ENCODE data around the gene PRRX2.
A peak's percentile ranks its signal among the peaks of the same experiment; 100 is the strongest.
"Not testable (repeated sequence)": the region's sequence is repeated elsewhere in the genome, so short reads cannot be mapped to it uniquely, and the experiment has no call there.

PRRX2 gene

GRCh38 chr9:129636343-129636742 is 29.1 kb upstream of the PRRX2 start:
- DNase-seq (ENCODE audit: low read depth in 2 of 2, low spot score in 1 of 2): not testable (repeated sequence)

DNA sequence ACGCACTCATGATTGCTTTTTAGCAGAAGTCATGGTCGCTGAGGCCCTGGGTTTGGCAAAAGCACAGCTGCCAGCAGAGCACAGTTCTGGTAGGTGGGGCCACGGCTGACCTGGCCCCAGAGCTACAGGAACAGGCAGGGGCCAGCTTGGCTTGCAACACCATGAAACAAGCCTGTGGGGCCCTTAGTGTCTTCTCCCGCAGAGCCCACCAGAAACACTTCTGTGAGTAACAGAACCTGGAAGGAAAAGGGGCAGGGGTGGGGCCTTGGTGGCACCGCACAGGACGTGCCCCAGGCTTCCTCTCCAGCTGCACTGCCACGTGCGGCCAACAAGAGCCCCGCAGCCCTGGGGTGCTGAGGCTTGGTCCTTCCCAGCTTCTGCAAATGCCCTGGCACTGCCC is 28.3 kb upstream of the PRRX2 start:
- DNase-seq (ENCODE audit: low read depth in 2 of 2, low spot score in 1 of 2): no peak

- DNase-seq (ENCODE audit: low read depth in 2 of 2, low spot score in 1 of 2): no peak
Observed at GRCh38 chr9:129637673-129638439, 27.6 kb upstream of the PRRX2 start.

- DNase-seq (ENCODE audit: low read depth in 2 of 2, low spot score in 1 of 2): no peak
Observed at GRCh38 chr9:129639034-129639630, 26.3 kb upstream of the PRRX2 start.

DNA sequence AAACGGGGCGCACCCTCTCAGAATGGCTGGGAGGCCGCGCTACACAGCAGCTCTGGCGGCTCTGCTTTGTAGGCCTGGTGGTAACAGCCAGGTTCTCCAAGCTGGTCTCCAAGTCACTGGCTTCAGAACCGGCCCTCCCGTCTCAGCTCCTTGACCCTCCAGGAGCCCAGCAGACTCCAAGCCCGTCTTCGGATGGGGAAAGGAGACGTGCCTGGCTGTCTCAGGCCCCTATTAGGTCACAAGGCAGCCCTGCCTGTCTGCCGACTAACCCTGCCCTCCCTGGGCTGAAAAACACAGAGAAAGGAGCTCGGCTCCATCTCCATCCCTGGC is 25.7 kb upstream of the PRRX2 start:
- DNase-seq (ENCODE audit: low read depth in 2 of 2, low spot score in 1 of 2): no peak

- DNase-seq (ENCODE audit: low read depth in 2 of 2, low spot score in 1 of 2): no peak
Observed at GRCh38 chr9:129640086-129640870, 25.2 kb upstream of the PRRX2 start.

GRCh38 chr9:129640871-129641749 is 24.3 kb upstream of the PRRX2 start:
- DNase-seq (ENCODE audit: low read depth in 2 of 2, low spot score in 1 of 2): no peak

- peak; percentile 84 for DNase-seq (ENCODE audit: low read depth in 2 of 2, low spot score in 1 of 2)
Observed at GRCh38 chr9:129641750-129642585, 23.5 kb upstream of the PRRX2 start, which contains the start of gene ASB6. Gene ASB6, minus strand, starts transcription at chr9:129642151. Its CDS starts 152 bp downstream, at chr9:129641999.

DNA sequence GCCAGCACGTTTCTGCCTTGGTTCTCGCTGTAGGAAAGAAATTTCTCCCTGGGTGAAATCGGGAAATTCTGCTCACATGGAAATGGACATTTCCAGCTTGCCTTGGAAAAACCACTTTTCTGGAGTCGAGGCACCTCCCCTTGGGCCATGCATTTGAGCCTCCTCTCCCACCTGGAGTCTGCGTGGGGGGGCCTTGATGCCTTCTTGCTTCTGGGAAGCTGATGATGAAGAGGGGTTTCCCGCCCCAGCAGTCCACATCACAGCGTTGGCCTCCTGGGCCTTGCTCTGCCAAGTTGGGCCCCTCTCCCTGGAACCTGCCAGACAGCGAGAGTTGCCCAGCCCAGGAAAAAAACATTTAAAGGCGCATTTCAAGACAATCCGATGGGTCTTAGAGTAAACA is 21.7 kb upstream of the PRRX2 start:
- no peak for DNase-seq (ENCODE audit: low read depth in 2 of 2, low spot score in 1 of 2)

DNA sequence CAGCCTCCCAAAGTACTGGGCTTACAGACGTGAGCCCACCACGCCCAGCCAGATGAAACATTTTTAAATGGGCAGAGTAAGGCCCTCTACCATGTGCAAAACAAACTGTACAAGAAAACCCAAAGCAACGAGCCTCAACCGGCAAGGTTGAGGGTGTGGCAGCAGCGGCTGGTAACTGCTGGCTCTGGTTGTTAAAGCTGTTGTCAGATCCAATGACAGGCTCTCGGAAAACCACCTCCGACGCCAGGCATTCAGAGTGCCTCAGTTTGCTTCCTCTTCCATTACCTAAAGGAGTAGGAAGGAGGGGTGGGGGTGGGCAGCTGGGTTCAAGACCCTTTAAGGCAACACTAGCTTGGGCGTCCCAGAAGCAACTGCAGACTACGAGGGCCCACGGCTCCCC is 21.1 kb upstream of the PRRX2 start:
- DNase-seq (ENCODE audit: low read depth in 2 of 2, low spot score in 1 of 2): no peak

- DNase-seq (ENCODE audit: low read depth in 2 of 2, low spot score in 1 of 2): no peak
Observed at GRCh38 chr9:129644902-129645301, 20.5 kb upstream of the PRRX2 start.

GRCh38 chr9:129646252-129646651 is 19.2 kb upstream of the PRRX2 start:
- no peak for DNase-seq (ENCODE audit: low read depth in 2 of 2, low spot score in 1 of 2)

DNA sequence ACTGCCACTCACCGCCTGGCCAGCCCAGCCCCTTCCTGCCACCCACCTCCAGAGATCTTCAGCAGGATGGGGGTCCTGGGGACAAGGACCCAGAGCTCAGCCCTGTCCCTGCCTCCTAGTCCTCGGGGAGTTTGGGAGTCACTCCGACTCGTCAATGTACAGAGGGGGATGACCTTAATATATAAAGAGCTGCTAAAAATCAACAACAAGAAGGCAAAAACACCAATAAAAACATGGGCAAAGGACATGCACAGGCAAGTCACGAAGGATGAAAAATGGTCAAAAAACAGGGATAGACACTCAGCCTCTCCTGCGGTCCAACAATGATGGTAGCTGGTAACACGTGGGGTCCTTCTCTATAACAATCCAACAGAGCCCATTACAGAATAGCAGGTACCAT is 18.8 kb upstream of the PRRX2 start:
- DNase-seq (ENCODE audit: low read depth in 2 of 2, low spot score in 1 of 2): no peak

DNA sequence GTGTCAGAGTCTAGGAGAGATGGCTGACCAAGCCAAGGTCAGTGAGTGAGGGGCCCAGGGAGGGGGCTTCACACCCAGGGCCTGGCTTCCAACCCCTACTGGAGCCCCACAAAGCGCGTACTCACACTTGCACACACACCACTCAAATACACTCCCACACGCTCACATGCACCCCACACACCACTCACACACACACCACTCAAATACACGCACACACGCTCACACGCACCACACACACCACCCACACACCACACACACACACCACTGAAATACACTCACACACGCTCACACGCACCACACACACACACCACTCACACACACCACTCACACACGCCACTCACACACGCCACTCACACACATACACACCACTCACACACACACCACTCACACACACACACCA is 17.8 kb upstream of the PRRX2 start:
- no peak for DNase-seq (ENCODE audit: low read depth in 2 of 2, low spot score in 1 of 2)

GRCh38 chr9:129648092-129648763 is 17.2 kb upstream of the PRRX2 start:
- DNase-seq (ENCODE audit: low read depth in 2 of 2, low spot score in 1 of 2): no peak

- no peak for DNase-seq (ENCODE audit: low read depth in 2 of 2, low spot score in 1 of 2)
Observed at GRCh38 chr9:129648764-129649115, 16.7 kb upstream of the PRRX2 start.

DNA sequence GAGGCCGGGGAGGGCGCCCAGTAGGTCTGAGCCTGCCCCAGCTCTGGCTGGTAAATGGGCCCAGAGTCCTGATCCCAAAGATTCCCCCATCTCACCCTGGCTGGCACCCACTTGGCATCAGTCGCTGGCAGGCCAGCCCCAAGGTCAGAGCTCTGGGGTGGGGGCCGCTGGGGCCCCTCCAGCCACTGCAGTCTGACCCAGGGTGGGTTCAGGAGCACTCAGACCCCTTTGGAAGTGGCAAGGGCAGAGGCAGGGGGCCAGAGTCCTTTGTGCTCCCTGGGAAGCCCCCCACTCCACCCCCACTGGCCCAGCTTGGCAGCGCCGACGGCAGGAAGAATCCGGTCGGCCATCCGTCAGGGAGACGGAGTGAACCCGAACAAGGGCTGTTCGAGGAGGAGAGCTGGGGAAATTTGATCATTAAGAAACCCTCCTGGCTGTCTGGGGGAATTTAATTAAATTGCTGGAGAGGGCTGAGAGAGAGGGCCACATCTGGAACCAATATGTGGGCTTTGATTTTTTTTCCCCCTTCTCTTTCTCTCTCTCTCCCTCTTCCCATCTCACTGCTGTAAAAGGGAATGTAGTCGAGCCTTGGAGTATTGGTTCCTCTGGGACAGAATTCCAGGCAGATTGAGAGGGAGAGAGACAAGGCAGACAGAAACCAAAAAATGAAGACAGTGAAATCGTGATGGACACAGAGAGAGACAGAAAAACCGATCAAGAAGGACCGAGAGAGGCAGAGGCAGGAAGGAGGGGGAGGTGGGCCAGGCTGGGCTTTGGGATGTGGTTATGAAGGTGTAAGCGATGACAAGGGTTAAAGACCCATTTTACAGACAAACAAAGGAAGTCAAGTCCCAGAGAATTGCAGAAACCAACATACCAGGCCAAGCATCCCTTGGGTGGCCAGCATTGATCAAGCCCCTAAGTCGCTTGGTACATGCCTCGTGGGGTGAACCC is 15.4 kb upstream of the PRRX2 start:
- DNase-seq (ENCODE audit: low read depth in 2 of 2, low spot score in 1 of 2): no peak

- DNase-seq (ENCODE audit: low read depth in 2 of 2, low spot score in 1 of 2): no peak
Observed at GRCh38 chr9:129650680-129651235, 14.7 kb upstream of the PRRX2 start.
